Dendritic cell treated with granulocyte-macrophage colony-stimulating factor and Interleukin-4, amounts not matched to agents 40 ng/mL and 50 ng/mL, for 4 days (primary cell): ENCODE data around the gene PELI2.

Experiments used
- H3K27ac Mint-ChIP-seq: one replicate; pipeline ENCODE4 v1.8.0; 2022; ENCODE audit warnings: mild to moderate bottlenecking, mixed read lengths
- H3K27me3 Mint-ChIP-seq: one replicate; pipeline ENCODE4 v1.8.0; 2022; ENCODE audit warnings: mild to moderate bottlenecking, mixed read lengths
- H3K36me3 Mint-ChIP-seq: one replicate; pipeline ENCODE4 v1.8.0; 2022; ENCODE audit warnings: low read depth, mixed read lengths
- H3K4me1 Mint-ChIP-seq: one replicate; pipeline ENCODE4 v1.8.0; 2022; ENCODE audit warnings: low read depth, mixed read lengths
- H3K4me3 Mint-ChIP-seq: one replicate; pipeline ENCODE4 v1.8.0; 2022; ENCODE audit warnings: mild to moderate bottlenecking, moderate library complexity, mixed read lengths
- H3K9me3 Mint-ChIP-seq: one replicate; pipeline ENCODE4 v1.8.0; 2022; ENCODE audit warnings: mixed read lengths
- intact Hi-C: fragments of 100-400 bp; cut with micrococcal nuclease; formaldehyde crosslinking; loops from one replicate; pipeline ENCODE4 v1.15.0; 2022

PELI2 gene

DNA sequence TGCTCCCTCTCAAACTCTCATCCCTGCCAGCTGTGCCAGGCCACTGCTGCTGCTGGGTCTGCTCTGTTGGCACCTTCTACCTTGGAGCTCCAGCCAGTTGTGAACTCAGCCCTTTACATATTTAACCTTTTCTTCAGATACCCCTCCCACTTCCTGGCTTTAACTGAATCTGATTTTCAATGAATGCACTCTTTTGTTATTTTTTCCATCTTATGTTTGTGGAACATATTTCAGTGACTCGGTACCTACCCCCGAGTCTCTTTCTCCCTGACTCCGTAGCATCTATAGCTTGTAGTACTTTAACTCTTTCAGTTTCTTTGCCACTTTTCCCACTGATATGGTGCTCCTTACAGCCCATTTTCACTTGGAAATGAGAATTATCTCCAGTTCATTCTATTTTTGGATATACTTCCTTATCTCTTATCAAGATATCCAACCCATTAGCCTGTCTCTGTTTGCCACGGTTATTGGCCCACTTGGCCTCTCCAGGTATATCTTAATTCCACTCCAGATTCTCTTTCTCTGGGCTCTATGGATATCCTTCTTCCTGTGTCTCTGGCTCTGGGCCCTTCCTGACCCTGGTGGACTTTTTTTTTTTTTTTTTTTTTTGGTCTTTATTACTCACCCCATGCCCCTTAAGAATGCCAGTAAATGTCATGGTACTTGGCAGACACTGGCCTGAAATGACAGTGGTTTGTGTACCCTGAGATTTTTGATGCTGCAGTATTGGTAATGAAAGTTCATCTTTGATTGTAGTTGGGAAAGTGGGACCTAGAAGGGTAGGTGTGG, 62.7 kb downstream of the PELI2 start:
- H3K27ac Mint-ChIP-seq: no peak overlapping the region
- intact Hi-C loops: no loop called here
- peaks cover 9% of the 10 kb centered on the region for H3K4me1 Mint-ChIP-seq
- H3K36me3 Mint-ChIP-seq: peaks cover 7% of the 10 kb centered on the region
- no peaks in the 10 kb centered on the region for H3K27me3 Mint-ChIP-seq
- H3K4me3 Mint-ChIP-seq: no peak overlapping the region
- H3K9me3 Mint-ChIP-seq: no peaks in the 10 kb centered on the region

DNA sequence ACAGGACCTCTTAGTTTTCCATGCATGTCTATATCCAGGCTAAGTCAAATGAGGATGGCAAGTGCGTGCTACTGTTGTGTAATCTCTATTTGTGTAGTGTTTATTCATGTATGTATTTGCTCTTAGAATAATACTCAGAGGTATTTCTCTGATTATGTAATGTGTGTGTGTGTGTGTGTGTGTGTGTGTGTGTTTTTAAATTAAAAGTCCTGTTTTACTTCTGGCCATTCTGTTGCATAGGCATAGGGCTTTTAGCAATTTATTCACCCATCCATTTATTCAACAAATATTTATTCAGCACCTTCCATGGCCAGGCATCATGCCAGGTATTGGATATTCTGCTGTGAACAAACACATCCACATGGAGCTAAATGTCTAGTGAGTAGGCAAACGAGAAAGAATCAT, 63.5 kb downstream of the PELI2 start:
- intact Hi-C loops: no loop called here
- Mint-ChIP-seq H3K4me3 (no peak overlapping the region), H3K27ac (no peak overlapping the region), H3K27me3 (no peaks in the 10 kb centered on the region), H3K36me3 (peaks cover 7% of the 10 kb centered on the region), H3K9me3 (no peaks in the 10 kb centered on the region), H3K4me1 (peaks cover 6% of the 10 kb centered on the region)

DNA sequence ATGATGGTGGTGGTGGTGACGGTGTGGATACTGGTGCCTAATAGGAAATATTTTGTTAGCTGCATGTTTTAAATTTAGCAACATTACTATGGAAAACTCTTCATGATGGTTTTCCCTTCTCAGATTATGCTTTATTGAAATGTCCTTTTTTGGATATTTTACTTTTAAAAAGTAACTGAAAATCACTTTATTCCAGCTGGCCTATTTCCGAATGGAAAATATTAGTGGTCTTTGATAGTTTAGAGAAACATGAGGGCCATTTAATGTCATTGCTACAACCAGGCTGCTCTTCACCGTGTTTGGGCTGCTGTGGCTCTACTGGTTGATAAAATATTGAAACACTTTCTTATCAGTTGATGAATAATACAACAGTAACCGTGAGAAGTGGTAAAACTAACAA, 64.2 kb downstream of the PELI2 start:
- H3K4me3 Mint-ChIP-seq: no peak overlapping the region
- no peaks in the 10 kb centered on the region for H3K9me3 Mint-ChIP-seq
- peaks cover 6% of the 10 kb centered on the region for H3K4me1 Mint-ChIP-seq
- no peaks in the 10 kb centered on the region for H3K27me3 Mint-ChIP-seq
- no peak overlapping the region for H3K27ac Mint-ChIP-seq
- intact Hi-C loops: no loop called here
- peaks cover 7% of the 10 kb centered on the region for H3K36me3 Mint-ChIP-seq

DNA sequence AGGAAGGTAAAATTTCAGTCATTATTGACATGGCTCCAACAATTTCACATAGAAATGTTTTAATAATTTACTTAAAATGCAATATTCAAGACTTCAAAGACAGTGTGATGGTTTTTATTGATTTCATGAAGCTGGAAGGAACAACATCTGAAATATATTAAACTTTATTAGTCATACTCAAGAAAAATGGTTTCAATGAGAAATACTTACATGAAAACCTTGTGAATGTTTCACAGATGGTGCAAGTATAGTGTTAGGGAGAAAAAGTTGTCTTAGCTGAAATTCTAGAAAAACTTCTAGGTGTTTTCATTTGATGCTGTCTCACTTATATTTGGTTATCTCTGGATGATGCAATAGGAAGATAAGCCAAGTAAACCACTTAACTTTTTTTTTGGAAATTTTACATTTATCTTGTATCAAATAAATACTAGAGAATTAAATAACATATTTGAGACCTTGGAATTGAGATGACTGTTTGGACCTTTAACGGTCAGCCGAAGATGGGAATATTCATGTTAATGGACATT, 65.5 kb downstream of the PELI2 start:
- Mint-ChIP-seq H3K27me3 (no peaks in the 10 kb centered on the region), H3K36me3 (peaks cover 7% of the 10 kb centered on the region), H3K9me3 (no peaks in the 10 kb centered on the region), H3K4me3 (no peak overlapping the region), H3K4me1 (peaks cover 6% of the 10 kb centered on the region), H3K27ac (no peak overlapping the region)
- intact Hi-C loops: no loop called here

DNA sequence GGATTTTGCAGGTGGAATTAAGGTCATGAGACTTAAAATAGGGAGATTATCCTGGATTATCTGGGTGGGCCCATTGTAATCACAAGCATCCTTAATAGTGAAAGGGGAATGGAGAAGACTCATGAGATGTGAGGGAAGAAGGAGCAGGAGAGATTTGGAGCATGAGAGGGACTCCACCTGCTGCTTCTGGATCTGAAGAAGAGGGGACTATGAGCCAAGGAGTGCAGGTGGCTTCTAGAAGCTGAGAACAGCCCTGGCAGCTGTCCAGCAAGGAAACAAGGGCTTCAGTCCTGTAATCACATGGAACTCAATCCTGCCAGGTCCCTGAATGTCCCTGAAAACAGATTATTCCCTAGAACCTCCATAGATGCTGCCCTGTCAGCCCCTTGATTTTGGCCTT, 67.8 kb downstream of the PELI2 start:
- H3K9me3 Mint-ChIP-seq: no peaks in the 10 kb centered on the region
- no peak overlapping the region for H3K4me3 Mint-ChIP-seq
- intact Hi-C loops: no loop called here
- no peak overlapping the region for H3K27ac Mint-ChIP-seq
- peaks cover under 1% of the 10 kb centered on the region for H3K36me3 Mint-ChIP-seq
- no peaks in the 10 kb centered on the region for H3K4me1 Mint-ChIP-seq
- H3K27me3 Mint-ChIP-seq: no peaks in the 10 kb centered on the region

DNA sequence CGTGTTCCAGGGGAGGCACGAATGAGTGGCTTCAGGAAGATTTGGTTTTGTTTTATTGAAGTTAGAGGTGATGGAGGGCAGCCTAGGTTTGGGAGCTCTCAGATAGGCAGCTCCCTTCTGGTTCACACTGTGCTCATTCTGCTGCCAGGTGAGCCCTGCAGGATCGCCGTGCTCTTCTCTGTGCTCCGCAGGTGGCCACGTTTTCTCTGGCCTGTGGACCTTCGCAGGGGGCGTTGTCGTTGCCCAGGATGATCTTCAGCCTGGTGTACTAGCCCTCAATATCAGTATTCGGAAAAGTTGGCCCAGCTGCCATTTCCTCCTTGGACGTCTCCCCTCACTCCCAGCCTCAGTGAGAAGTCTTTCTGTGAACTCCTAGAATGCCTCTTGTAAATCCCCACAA, 69.5 kb downstream of the PELI2 start:
- H3K36me3 Mint-ChIP-seq: no peaks in the 10 kb centered on the region
- intact Hi-C loops: no loop called here
- H3K4me1 Mint-ChIP-seq: no peaks in the 10 kb centered on the region
- H3K27me3 Mint-ChIP-seq: no peaks in the 10 kb centered on the region
- no peak overlapping the region for H3K27ac Mint-ChIP-seq
- no peaks in the 10 kb centered on the region for H3K9me3 Mint-ChIP-seq
- no peak overlapping the region for H3K4me3 Mint-ChIP-seq

DNA sequence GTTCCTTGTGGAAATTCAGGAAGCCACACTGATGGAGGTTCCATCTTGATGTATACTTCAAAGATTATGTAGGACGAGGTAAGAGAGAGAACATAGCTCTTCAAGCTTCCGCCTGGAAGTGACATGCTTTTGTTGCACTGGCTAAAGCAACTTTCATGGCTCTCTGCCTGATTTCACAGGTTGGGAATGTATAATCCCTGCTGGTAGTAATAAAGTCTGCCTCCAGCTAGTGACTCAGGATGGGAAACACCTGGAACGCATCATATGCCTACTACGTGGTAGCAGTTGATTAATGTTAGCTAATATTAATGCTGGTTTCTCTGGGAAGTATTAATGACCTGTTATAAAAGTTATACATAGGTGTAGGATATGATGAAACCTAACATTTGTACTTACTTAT, 71.1 kb downstream of the PELI2 start:
- Mint-ChIP-seq H3K4me3 (no peak overlapping the region), H3K36me3 (no peaks in the 10 kb centered on the region), H3K27ac (no peak overlapping the region), H3K27me3 (no peaks in the 10 kb centered on the region), H3K4me1 (peaks cover 10% of the 10 kb centered on the region), H3K9me3 (no peaks in the 10 kb centered on the region)
- intact Hi-C loops: no loop called here

DNA sequence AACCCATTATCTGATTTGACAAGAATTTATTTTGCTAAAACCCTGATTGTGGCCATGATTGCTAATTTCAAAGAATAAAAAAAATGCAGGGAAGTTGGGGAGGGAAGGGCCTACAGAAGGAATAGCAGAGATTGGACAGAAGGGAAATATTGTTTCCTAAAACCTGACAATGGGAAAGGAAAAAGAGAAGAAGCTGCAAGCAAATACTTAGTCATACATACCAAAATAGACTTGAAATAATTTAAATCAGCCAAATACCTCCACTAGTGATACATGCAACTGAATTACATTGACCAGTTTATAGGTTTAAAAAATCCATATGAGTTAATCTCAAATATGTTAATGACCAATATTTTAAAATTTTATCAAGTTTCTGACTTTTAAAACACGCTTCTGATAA, 75.1 kb downstream of the PELI2 start:
- H3K4me3 Mint-ChIP-seq: no peak overlapping the region
- peaks cover 24% of the 10 kb centered on the region for H3K4me1 Mint-ChIP-seq
- H3K27me3 Mint-ChIP-seq: no peaks in the 10 kb centered on the region
- H3K9me3 Mint-ChIP-seq: no peaks in the 10 kb centered on the region
- intact Hi-C loops: no loop called here
- no peak overlapping the region for H3K27ac Mint-ChIP-seq
- no peaks in the 10 kb centered on the region for H3K36me3 Mint-ChIP-seq

DNA sequence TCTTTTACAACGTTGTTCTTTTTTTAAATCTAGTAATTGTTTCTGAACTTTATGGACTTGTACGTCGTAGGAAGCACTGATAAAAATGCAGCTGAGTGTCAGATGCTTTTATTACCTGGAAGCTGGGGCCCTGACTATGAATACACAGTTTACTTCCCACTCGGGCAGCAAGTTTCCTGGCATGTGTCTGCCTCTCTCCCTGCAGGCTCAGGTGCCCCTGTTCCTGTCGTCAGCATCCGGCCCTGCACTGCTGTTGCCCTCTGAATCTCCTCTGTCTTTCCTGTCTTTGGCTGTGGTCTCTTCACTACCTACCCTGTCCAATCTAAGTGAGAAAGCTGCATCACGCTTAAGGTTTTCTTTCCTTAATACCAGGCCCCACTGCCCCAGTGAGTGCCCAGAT, 75.8 kb downstream of the PELI2 start:
- Mint-ChIP-seq H3K27ac (no peak overlapping the region), H3K4me1 (peaks cover 24% of the 10 kb centered on the region), H3K36me3 (no peaks in the 10 kb centered on the region), H3K27me3 (no peaks in the 10 kb centered on the region), H3K9me3 (no peaks in the 10 kb centered on the region), H3K4me3 (no peak overlapping the region)
- intact Hi-C loops: no loop called here

DNA sequence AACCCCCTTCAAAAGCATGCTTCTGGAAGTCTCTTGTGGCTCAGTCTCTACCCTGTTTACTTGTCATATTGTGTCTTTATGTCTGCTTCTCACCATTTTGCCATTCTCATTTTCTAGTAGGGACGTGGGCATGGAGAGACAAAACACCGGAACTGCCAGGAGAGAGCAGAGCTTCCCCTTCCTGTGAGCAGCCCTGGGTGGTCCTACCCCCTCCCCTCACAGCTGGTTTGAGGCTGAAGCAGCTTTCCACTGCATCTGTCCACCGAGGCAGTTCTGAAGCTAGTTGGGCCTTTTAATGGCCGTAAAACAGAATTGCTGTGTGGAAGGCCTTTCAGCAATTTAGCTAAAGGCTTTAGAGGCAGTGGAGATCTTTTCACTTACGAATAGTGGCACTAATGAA, 77.0 kb downstream of the PELI2 start:
- Mint-ChIP-seq H3K27me3 (no peaks in the 10 kb centered on the region), H3K4me3 (no peak overlapping the region), H3K36me3 (no peaks in the 10 kb centered on the region), H3K4me1 (peaks cover 24% of the 10 kb centered on the region), H3K9me3 (no peaks in the 10 kb centered on the region), H3K27ac (peak overlapping the region; percentile 64)
- intact Hi-C loops: loop anchor here (5.0 kb wide), 1 partner anchor 78 kb away; the partner anchor contains the start of gene PELI2

DNA sequence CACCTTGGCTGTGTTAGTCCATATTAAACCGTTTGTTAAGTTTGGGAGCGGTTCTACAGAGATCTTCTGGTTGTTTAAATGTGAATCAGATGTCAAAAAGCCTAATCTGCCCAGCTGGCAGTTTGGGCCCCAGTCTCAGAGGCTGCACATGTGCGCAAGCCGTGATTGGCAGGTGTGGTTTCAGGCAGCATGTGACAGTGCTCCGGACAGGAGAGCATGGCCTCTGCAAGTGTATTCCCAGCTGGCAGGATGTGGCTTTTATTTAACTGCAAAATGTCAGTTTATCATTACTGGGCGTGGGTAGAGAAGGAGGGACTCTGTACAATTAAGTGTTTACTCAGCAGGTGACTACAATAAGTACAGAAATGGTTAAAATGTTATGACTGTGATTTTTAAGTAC, 77.5 kb downstream of the PELI2 start:
- H3K27ac Mint-ChIP-seq: peak overlapping the region; percentile 64
- H3K36me3 Mint-ChIP-seq: no peaks in the 10 kb centered on the region
- peaks cover 24% of the 10 kb centered on the region for H3K4me1 Mint-ChIP-seq
- intact Hi-C loops: loop anchor here (5.0 kb wide), 1 partner anchor 78 kb away; the partner anchor contains the start of gene PELI2
- no peaks in the 10 kb centered on the region for H3K27me3 Mint-ChIP-seq
- H3K9me3 Mint-ChIP-seq: no peaks in the 10 kb centered on the region
- no peak overlapping the region for H3K4me3 Mint-ChIP-seq

DNA sequence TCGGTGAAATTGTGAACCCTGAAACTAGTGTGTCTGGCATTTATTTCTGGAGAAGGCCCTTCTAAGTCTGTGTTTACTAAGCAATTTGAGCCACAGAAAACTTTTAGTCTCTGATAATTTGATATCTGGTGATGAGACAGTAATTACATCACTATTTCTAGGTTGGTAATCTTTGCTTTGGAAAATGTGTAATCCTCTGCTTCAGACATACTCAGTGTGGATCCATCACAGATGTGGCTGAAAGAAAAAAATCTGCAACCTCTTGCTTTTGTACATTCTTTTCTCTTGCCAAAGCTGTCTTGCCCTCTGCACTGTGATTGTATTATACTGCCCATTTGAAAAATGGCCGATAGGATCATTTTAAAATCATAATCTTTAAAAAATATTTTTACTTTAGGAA, 78.1 kb downstream of the PELI2 start:
- Mint-ChIP-seq H3K27ac (peak overlapping the region; percentile 64), H3K4me3 (no peak overlapping the region), H3K4me1 (peaks cover 24% of the 10 kb centered on the region), H3K36me3 (no peaks in the 10 kb centered on the region), H3K27me3 (no peaks in the 10 kb centered on the region), H3K9me3 (no peaks in the 10 kb centered on the region)
- intact Hi-C loops: loop anchor here (5.0 kb wide), 1 partner anchor 79 kb away; the partner anchor contains the start of gene PELI2

DNA sequence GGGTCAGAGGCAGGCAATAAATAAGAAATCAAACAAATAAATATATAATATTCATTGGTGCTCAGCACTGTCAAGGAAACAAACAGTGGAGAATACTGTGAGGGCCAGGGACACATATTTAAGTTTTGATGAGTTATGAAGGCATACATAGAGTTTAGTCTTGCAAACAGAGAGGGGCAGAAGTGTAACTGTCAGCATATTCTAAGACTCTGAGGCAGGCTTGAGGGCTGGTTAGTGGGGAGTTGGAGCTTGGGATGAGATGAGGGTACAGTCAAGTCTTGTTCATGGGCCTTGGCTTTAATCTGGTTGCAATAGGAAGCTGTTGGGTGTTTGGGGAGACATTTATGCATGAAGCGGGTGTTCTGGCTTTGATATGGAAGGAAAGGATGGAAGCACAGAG, 78.9 kb downstream of the PELI2 start:
- Mint-ChIP-seq H3K4me3 (no peak overlapping the region), H3K27ac (no peak overlapping the region), H3K27me3 (no peaks in the 10 kb centered on the region), H3K36me3 (no peaks in the 10 kb centered on the region), H3K4me1 (peaks cover 24% of the 10 kb centered on the region), H3K9me3 (no peaks in the 10 kb centered on the region)
- intact Hi-C loops: loop anchor here (5.0 kb wide), 1 partner anchor 80 kb away; the partner anchor contains the start of gene PELI2

DNA sequence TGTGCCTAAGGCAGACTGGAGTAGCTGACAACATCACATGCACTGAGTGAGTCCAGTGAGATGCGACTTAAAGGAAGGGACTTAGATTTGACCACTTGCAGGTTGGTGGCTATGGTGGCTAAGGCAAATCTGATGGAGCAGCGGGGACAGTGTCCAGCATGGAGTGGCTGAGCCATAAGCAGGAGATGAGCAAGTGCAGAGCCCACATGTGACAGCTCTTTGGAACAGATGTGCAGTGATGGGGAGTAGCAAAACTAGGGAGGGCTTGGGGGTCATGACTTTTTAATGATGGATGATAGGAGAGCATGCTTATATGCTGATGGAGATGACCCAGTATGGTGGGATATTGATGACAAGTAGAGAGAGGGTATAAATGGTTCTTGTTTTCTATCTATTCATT, 80.2 kb downstream of the PELI2 start:
- H3K4me3 Mint-ChIP-seq: no peak overlapping the region
- H3K4me1 Mint-ChIP-seq: peaks cover 18% of the 10 kb centered on the region
- intact Hi-C loops: loop anchor here (5.0 kb wide), 1 partner anchor 81 kb away; the partner anchor contains the start of gene PELI2
- no peaks in the 10 kb centered on the region for H3K36me3 Mint-ChIP-seq
- H3K27ac Mint-ChIP-seq: no peak overlapping the region
- H3K27me3 Mint-ChIP-seq: no peaks in the 10 kb centered on the region
- H3K9me3 Mint-ChIP-seq: no peaks in the 10 kb centered on the region
